Natural killer cell (primary cell): ENCODE results near the gene TPM1. TPM values are rescaled to one million over a fixed set of nuclear protein-coding genes. Genes with fewer than 3 reads are reported as not detected.

Source experiments
- ATAC-seq, 3 donors: fragments of 150-1000 bp in 2 of 3; fragments of 200-7000 bp in 1 of 3; cut with Tn5 transposase; 1 replicate in 1 of 3; 2 replicates in 2 of 3; pipeline ENCODE4 v1.10.0; 2021; ENCODE audit warnings: mild to moderate bottlenecking in 2 of 3, moderate library complexity in 2 of 3
- DNase-seq, 2 donors: peaks; one replicate each; pipeline versions ENCODE4 v3.0.0 to v3.0.0-alpha.2; 2013 to 2021; ENCODE audit warnings: mixed read lengths in 1 of 2
- H3K27ac ChIP-seq: one replicate; pipeline ENCODE4 v1.5.1; 2013; ENCODE audit warnings: mild to moderate bottlenecking, low read length
- H3K27me3 ChIP-seq: one replicate; pipeline ENCODE4 v1.6.1; 2013; ENCODE audit warnings: low read length; ENCODE audit not compliant: control insufficient read depth, insufficient read depth
- H3K36me3 ChIP-seq: one replicate; pipeline ENCODE4 v1.6.1; 2013; ENCODE audit warnings: low read length; ENCODE audit not compliant: control insufficient read depth, insufficient read depth
- H3K4me1 ChIP-seq: one replicate; pipeline ENCODE4 v1.6.1; 2013; ENCODE audit warnings: low read length; ENCODE audit not compliant: control insufficient read depth, insufficient read depth
- H3K4me3 ChIP-seq: one replicate; pipeline ENCODE4 v1.5.1; 2013; ENCODE audit warnings: low read length
- H3K9me3 ChIP-seq: one replicate; pipeline ENCODE4 v1.6.1; 2013; ENCODE audit warnings: low read length; ENCODE audit not compliant: control insufficient read depth, insufficient read depth
- H3K27ac Mint-ChIP-seq, 2 donors: one replicate each; pipeline ENCODE4 v1.8.0; 2022; ENCODE audit warnings: mild to moderate bottlenecking in 2 of 2, mixed read lengths in 2 of 2, moderate library complexity in 1 of 2
- H3K27me3 Mint-ChIP-seq, 2 donors: one replicate each; pipeline ENCODE4 v1.8.0; 2022; ENCODE audit warnings: low read depth in 2 of 2, mixed read lengths in 2 of 2
- H3K36me3 Mint-ChIP-seq: one replicate; pipeline ENCODE4 v1.8.0; 2022; ENCODE audit warnings: mixed read lengths
- H3K4me1 Mint-ChIP-seq, 2 donors: one replicate each; pipeline ENCODE4 v1.8.0; 2022; ENCODE audit warnings: mixed read lengths in 2 of 2
- H3K4me3 Mint-ChIP-seq: one replicate; pipeline ENCODE4 v1.8.0; 2022; ENCODE audit warnings: mild to moderate bottlenecking, moderate library complexity, mixed read lengths
- H3K9me3 Mint-ChIP-seq, 2 donors: one replicate each; pipeline ENCODE4 v1.8.0; 2022; ENCODE audit warnings: mixed read lengths in 2 of 2
- WGBS: methylation state at CpG from one replicate; pipeline ENCODE4 v1.1.7; 2013; ENCODE audit warnings: missing lambda C conversion rate; ENCODE audit not compliant: insufficient coverage; 5-methylcytosine and 5-hydroxymethylcytosine counted together
- intact Hi-C: fragments of 100-400 bp; cut with micrococcal nuclease; formaldehyde crosslinking; loops from one replicate; pipeline ENCODE4 v1.14.2; 2022
- total RNA-seq, 4 donors: library from RNA; stranded (reverse); fragments of 120-200 nt in 1 of 4; gene quantifications; one replicate each; pipeline versions ENCODE4 v1.2.3 to v1.2.4, GENCODE V29; 2013 to 2022
- TF ChIP-seq, protein P1 (sequence below): fragments of 200-600 bp; IDR thresholded peaks from one replicate; pipeline ENCODE4 v1.8.0; 2022; ENCODE audit warnings: antibody characterized with exemption

Gene TPM1
- total RNA-seq, 3 donors from 2014 or later (not counting 1 experiment from before 2014, with no cell fraction given) = 21.5 to 33.0 (median 25.6) TPM

DNA sequence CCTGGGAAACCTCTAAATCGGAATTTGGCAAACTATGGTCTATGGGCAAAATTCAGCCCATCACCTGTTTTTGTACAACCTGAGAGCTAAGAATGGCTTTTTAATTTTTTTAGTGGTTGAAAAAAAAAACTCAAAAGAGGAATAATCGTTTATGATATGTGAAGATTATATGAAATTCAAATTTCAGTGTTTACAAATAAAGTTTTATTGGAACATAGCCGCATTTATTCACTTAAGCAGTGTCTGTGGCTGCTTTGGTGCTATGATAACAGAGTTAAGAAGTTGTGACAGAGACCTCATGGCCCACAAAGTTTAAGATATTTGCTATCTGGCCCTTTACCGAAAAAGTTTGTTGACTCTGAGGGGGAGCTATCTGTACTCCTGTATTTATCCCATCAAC is 42.7 kb downstream of the TPM1 start:
- no peaks in the 10 kb centered on the region for H3K9me3 Mint-ChIP-seq
- no peak for ATAC-seq

DNA sequence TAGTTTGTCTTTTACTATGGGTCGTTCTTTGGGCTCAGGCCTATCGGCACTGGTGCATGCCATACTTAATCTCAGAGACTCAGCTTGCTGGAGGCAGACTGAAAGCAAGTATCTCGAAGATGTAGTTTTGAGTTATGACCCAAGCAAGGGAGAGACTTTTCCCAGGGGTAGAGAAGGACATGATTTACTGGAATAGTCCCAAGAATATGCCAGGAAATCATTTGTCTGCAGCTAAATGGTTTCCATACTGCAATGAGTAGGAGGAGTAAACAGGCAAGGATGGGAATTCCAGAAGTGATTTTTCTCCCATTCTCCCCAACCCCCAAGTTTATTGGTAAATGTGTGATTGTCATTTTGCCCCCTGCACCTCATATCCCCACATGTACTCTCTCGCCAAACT is 43.7 kb downstream of the TPM1 start:
- Mint-ChIP-seq H3K4me1 (no peaks in the 10 kb centered on the region), H3K36me3 (no peaks in the 10 kb centered on the region), H3K27me3 (peaks cover 0 to 2% of the 10 kb centered on the region in 2 donors), H3K9me3 (no peaks in the 10 kb centered on the region), H3K27ac (no peak overlapping the region), H3K4me3 (no peak overlapping the region)
- Histone ChIP-seq H3K36me3 (no peaks in the 10 kb centered on the region), H3K9me3 (no peaks in the 10 kb centered on the region), H3K27me3 (peaks cover 3% of the 10 kb centered on the region), H3K4me1 (no peaks in the 10 kb centered on the region), H3K27ac (no peak overlapping the region), H3K4me3 (no peak overlapping the region)
- 84% methylated on average over 4 of the region's 4 CpGs for WGBS
- intact Hi-C loops = no loop called here
- no peak for DNase-seq
- no peak for ATAC-seq
- TF ChIP-seq, protein P1, sequence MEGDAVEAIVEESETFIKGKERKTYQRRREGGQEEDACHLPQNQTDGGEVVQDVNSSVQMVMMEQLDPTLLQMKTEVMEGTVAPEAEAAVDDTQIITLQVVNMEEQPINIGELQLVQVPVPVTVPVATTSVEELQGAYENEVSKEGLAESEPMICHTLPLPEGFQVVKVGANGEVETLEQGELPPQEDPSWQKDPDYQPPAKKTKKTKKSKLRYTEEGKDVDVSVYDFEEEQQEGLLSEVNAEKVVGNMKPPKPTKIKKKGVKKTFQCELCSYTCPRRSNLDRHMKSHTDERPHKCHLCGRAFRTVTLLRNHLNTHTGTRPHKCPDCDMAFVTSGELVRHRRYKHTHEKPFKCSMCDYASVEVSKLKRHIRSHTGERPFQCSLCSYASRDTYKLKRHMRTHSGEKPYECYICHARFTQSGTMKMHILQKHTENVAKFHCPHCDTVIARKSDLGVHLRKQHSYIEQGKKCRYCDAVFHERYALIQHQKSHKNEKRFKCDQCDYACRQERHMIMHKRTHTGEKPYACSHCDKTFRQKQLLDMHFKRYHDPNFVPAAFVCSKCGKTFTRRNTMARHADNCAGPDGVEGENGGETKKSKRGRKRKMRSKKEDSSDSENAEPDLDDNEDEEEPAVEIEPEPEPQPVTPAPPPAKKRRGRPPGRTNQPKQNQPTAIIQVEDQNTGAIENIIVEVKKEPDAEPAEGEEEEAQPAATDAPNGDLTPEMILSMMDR = no peak

More for the DNA sequence above, 42.7 kb downstream of the TPM1 start:
- Histone ChIP-seq H3K36me3 (no peaks in the 10 kb centered on the region), H3K27ac (no peak overlapping the region), H3K9me3 (no peaks in the 10 kb centered on the region), H3K27me3 (peaks cover 3% of the 10 kb centered on the region), H3K4me1 (no peaks in the 10 kb centered on the region), H3K4me3 (no peak overlapping the region)
- TF ChIP-seq, protein P1 = no peak
- Mint-ChIP-seq H3K36me3 (no peaks in the 10 kb centered on the region), H3K4me3 (no peak overlapping the region), H3K27me3 (peaks cover 0 to 2% of the 10 kb centered on the region in 2 donors), H3K4me1 (no peaks in the 10 kb centered on the region), H3K27ac (no peak overlapping the region)
- intact Hi-C loops = no loop called here
- no peak for DNase-seq
- WGBS = 89% methylated on average over 3 of the region's 4 CpGs

DNA sequence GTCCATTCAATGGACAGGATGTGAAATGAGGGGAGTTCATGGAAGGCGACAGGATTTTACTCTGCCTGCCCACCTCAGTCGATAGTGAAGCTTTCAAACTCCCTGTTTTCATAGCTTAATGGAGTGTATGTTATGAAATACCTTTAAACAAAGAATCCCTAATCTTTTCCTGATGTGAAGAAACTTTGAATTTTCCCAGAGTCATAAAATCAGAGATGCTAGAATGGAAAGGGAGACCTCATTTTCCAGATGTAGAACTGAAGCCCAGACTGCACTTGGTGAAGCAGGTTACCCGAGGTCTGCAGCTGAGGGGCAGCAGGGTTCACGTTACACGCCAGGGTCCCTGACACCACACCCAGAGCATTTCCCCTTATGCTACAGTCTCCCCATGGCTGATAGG is 44.4 kb downstream of the TPM1 start:
- ATAC-seq = no peak
- WGBS = 89% methylated on average over 2 of the region's 5 CpGs
- Histone ChIP-seq H3K27ac (no peak overlapping the region), H3K4me3 (no peak overlapping the region), H3K4me1 (no peaks in the 10 kb centered on the region), H3K27me3 (peaks cover 3% of the 10 kb centered on the region), H3K9me3 (no peaks in the 10 kb centered on the region), H3K36me3 (no peaks in the 10 kb centered on the region)
- DNase-seq = no peak
- peaks cover 0 to 5% of the 10 kb centered on the region in 2 donors for H3K27me3 Mint-ChIP-seq
- H3K4me1 Mint-ChIP-seq = no peaks in the 10 kb centered on the region
- no peaks in the 10 kb centered on the region for H3K9me3 Mint-ChIP-seq
- H3K27ac Mint-ChIP-seq = no peak overlapping the region
- TF ChIP-seq, protein P1 = no peak
- H3K4me3 Mint-ChIP-seq = no peak overlapping the region
- intact Hi-C loops = no loop called here
- no peaks in the 10 kb centered on the region for H3K36me3 Mint-ChIP-seq

DNA sequence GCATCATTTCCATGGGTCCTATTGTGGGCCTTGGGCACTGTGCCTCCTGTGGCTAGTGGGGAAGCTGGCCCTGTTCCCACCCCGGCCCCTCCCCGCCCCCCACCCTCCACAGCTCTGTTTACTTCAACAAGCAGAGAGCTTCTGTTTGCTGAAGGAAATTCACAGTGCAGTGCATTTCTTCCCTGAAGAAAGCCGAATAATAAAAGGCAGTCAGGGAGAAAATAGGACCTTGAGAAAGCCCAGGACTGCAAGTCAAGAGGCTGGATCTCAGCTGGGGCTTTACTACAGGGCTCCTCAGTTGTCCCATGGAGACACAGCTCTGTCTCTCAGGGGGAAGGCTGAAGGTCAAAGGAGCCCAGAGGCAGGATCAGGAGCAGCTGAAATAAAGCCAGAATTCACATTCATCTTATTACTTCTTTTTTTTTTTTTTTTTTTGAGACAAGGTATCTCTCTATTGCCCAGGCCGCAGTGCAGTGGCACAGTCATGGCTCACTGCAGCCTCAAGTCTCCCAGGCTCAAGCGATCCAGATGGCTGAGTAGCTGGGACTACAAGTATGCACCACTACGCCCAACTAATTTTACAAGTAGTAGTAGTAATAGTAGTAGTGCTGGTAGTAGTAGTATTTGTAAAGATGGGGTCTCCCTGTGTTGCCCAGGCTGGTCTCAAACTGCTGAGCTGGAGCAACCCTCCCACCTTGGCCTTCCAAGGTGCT is 46.1 kb downstream of the TPM1 start:
- TF ChIP-seq, protein P1 = no peak
- no peak overlapping the region for H3K4me3 ChIP-seq
- H3K4me1 ChIP-seq = no peaks in the 10 kb centered on the region
- H3K36me3 Mint-ChIP-seq = no peaks in the 10 kb centered on the region
- peaks cover 3% of the 10 kb centered on the region for H3K27me3 ChIP-seq
- no peaks in the 10 kb centered on the region for H3K9me3 Mint-ChIP-seq
- H3K27me3 Mint-ChIP-seq = peaks cover 0 to 5% of the 10 kb centered on the region in 2 donors
- H3K27ac ChIP-seq = no peak overlapping the region
- no peaks in the 10 kb centered on the region for H3K36me3 ChIP-seq
- intact Hi-C loops = no loop called here
- H3K4me1 Mint-ChIP-seq = peaks cover 0 to 5% of the 10 kb centered on the region in 2 donors
- H3K27ac Mint-ChIP-seq = no peak overlapping the region
- DNase-seq = no peak
- WGBS = 70% methylated on average over 3 of the region's 6 CpGs
- H3K9me3 ChIP-seq = no peaks in the 10 kb centered on the region
- no peak for ATAC-seq
- H3K4me3 Mint-ChIP-seq = no peak overlapping the region
